ENCODE results near the gene AOPEP. TPM values are rescaled to one million over a fixed set of nuclear protein-coding genes. Genes with fewer than 3 reads are reported as not detected.

Gene AOPEP
- total and polyA plus RNA-seq, 2 of the 13 experiments (the other 11 are each of a cell fraction or from before 2014, with no cell fraction given) = 22.2 to 41.6 TPM

- TF ChIP-seq, protein P1, sequence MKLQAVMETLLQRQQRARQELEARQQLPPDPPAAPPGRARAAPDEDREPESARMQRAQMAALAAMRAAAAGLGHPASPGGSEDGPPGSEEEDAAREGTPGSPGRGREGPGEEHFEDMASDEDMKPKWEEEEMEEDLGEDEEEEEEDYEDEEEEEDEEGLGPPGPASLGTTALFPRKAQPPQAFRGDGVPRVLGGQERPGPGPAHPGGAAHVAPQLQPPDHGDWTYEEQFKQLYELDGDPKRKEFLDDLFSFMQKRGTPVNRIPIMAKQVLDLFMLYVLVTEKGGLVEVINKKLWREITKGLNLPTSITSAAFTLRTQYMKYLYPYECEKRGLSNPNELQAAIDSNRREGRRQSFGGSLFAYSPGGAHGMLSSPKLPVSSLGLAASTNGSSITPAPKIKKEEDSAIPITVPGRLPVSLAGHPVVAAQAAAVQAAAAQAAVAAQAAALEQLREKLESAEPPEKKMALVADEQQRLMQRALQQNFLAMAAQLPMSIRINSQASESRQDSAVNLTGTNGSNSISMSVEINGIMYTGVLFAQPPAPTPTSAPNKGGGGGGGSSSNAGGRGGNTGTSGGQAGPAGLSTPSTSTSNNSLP (IDR thresholded peaks at IDR 0.05; ENCODE audit: low read depth, low read length) = no peak
- TF ChIP-seq BRD4 (CRISPR knock-in tag; IDR thresholded peaks at IDR 0.05) (no peak), HOXD1 (CRISPR knock-in tag; IDR thresholded peaks at IDR 0.05) (no peak), SIN3A (IDR thresholded peaks at IDR 0.05; ENCODE audit: borderline replicate concordance, low read depth, low read length) (0 out of 2 replicates have a peak, but pooled peaks have one; percentile 35), PHF20 (CRISPR knock-in tag; IDR thresholded peaks at IDR 0.05) (no peak), GABPB1 (CRISPR knock-in tag; IDR thresholded peaks at IDR 0.05) (peak; percentile 53; the same call in 1 of the 2 replicates), SYNCRIP (IDR thresholded peaks at IDR 0.05; ENCODE audit: insufficient read depth, low read depth, low read length) (no peak), ZNF652 (CRISPR knock-in tag; IDR thresholded peaks at IDR 0.05; ENCODE audit: borderline replicate concordance, low read depth) (no peak), ISL2 (CRISPR knock-in tag; IDR thresholded peaks at IDR 0.05) (0 out of 2 replicates have a peak, but pooled peaks have one; percentile 36), ZNF431 (CRISPR knock-in tag; IDR thresholded peaks at IDR 0.05; ENCODE audit: borderline replicate concordance, low read depth) (no peak), GRHL1 (CRISPR knock-in tag; conservative IDR thresholded peaks at IDR 0.05) (no peak), MEIS2 (CRISPR knock-in tag; IDR thresholded peaks at IDR 0.05) (no peak), ONECUT2 (CRISPR knock-in tag; IDR thresholded peaks at IDR 0.05) (no peak), AGO2 (optimal IDR thresholded peaks at IDR 0.05; ENCODE audit: low read depth, low read length) (peak; percentile 95), DNMT3B (CRISPR knock-in tag; conservative IDR thresholded peaks at IDR 0.05) (no peak), ZNF878 (CRISPR knock-in tag; IDR thresholded peaks at IDR 0.05) (0 out of 2 replicates have a peak, but pooled peaks have one; percentile 23), ZNF230 (CRISPR knock-in tag; IDR thresholded peaks at IDR 0.05) (0 out of 2 replicates have a peak, but pooled peaks have one; percentile 35), ZNF792 (CRISPR knock-in tag; IDR thresholded peaks at IDR 0.05) (no peak), SOX6 (IDR thresholded peaks at IDR 0.05) (no peak), SOX6 (CRISPR knock-in tag; IDR thresholded peaks at IDR 0.05) (peak; percentile 50; the same call in 1 of the 2 replicates), ZNF577 (CRISPR knock-in tag; IDR thresholded peaks at IDR 0.05; ENCODE audit: borderline replicate concordance, low read depth) (no peak), ZNF839 (CRISPR knock-in tag; IDR thresholded peaks at IDR 0.05; ENCODE audit: borderline replicate concordance) (no peak), ZNF713 (CRISPR knock-in tag; IDR thresholded peaks at IDR 0.05) (no peak), CENPBD1 (CRISPR knock-in tag; IDR thresholded peaks at IDR 0.05; ENCODE audit: borderline replicate concordance, low read depth) (no peak), POLR2AphosphoS2 (IDR thresholded peaks at IDR 0.05; ENCODE audit: low read depth, low read length) (no peak), ZNF446 (CRISPR knock-in tag; IDR thresholded peaks at IDR 0.05) (no peak), TAF1 (CRISPR knock-in tag; IDR thresholded peaks at IDR 0.05) (peak; percentile 46; the same call in 1 of the 2 replicates), AGO1 (IDR thresholded peaks at IDR 0.05; ENCODE audit: low read depth, low read length, poor library complexity, severe bottlenecking) (peak; percentile 31)
Observed at GRCh38 chr9:95004411-95005277, 278.1 kb downstream of the AOPEP start (continued).
